Peyer's patch (tissue), 4 donors: ENCODE measurements around the gene TMOD1. TPM values are rescaled to one million over a fixed set of nuclear protein-coding genes. Genes with fewer than 3 reads are reported as not detected.

Experiments
- DNase-seq, 3 donors: peaks; one replicate each; pipeline ENCODE4 v3.0.0-alpha.2; 2017 to 2019
- H3K27ac ChIP-seq, 4 donors: fragments of 200-600 bp; sonication (generic); one replicate each; pipeline ENCODE4 v1.5.1; 2016 to 2019
- H3K27me3 ChIP-seq, 2 donors: fragments of 200-600 bp; sonication (generic); one replicate each; pipeline ENCODE4 v1.5.1; 2019
- H3K36me3 ChIP-seq, 3 donors: fragments of 200-600 bp; sonication (generic); one replicate each; pipeline ENCODE4 v1.5.1; 2016 to 2019
- H3K4me1 ChIP-seq, 4 donors: fragments of 200-600 bp; sonication (generic); one replicate each; pipeline ENCODE4 v1.5.1; 2016 to 2019
- H3K4me3 ChIP-seq, 4 donors: fragments of 200-600 bp; sonication (generic); 1 replicate in 3 of 4; 2 replicates in 1 of 4; pipeline ENCODE4 v1.5.1; 2016 to 2019; ENCODE audit warnings: mild to moderate bottlenecking in 1 of 4
- H3K9me3 ChIP-seq, 4 donors: fragments of 200-600 bp; sonication (generic); one replicate each; pipeline ENCODE4 v1.5.1; 2016 to 2019; ENCODE audit warnings: mild to moderate bottlenecking in 1 of 4
- POLR2A ChIP-seq, 2 donors: fragments of 450-650 bp; IDR thresholded peaks; one replicate each; pipeline ENCODE4 v1.5.1; 2017; ENCODE audit warnings: antibody characterized with exemption in 2 of 2, mild to moderate bottlenecking in 2 of 2, moderate library complexity in 2 of 2
- total RNA-seq, 4 donors: library from RNA; depleted of rRNA; stranded (reverse); fragments of >200 nt; gene quantifications; one replicate each; pipeline ENCODE4 v1.1.0, GENCODE V29; 2016
- TF ChIP-seq, protein P1 (sequence below), 6 experiments: fragments of 450-650 bp in 4 of 6; fragments of 200-600 bp in 2 of 6; sonication (generic) in 1 of 6; IDR thresholded peaks; one replicate each; pipeline ENCODE4 v1.5.1; 2017 to 2019; ENCODE audit warnings: antibody characterized with exemption in 6 of 6, mild to moderate bottlenecking in 3 of 6, moderate library complexity in 1 of 6

The TMOD1 gene
- total RNA-seq, 4 donors from 2014 or later: 2.6 to 15.7 (median 4.9) TPM

DNA sequence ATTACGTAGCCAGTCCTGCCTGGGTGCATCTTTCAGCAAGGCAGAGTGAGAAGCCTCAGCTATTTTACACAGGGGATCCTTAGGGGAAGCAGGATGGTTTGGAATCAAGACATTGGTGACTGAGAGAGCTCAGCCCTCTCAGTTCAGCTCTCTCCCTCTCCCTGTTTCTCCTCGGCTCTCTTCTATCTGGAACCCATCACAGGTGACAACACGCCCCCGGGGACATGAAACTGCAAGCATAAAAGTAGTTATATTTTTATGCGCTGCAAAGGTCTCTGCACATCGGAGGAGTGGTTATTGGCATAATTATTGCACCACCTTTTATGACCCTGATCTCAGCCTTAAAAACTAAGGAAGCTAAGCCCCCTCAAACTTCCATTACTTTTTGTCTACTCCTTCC is 14.2 kb downstream of the TMOD1 start:
- Histone ChIP-seq H3K9me3 (no peaks in the 10 kb centered on the region), H3K27me3 (no peaks in the 10 kb centered on the region), H3K36me3 (no peaks in the 10 kb centered on the region), H3K4me3 (no peak overlapping the region), H3K27ac (no peak overlapping the region), H3K4me1 (peaks cover 0 to 15% (median 0%) of the 10 kb centered on the region in 4 donors)
- no peak for DNase-seq
- no peak for TF ChIP-seq POLR2A (IDR thresholded peaks at IDR 0.05)
- TF ChIP-seq, protein P1, sequence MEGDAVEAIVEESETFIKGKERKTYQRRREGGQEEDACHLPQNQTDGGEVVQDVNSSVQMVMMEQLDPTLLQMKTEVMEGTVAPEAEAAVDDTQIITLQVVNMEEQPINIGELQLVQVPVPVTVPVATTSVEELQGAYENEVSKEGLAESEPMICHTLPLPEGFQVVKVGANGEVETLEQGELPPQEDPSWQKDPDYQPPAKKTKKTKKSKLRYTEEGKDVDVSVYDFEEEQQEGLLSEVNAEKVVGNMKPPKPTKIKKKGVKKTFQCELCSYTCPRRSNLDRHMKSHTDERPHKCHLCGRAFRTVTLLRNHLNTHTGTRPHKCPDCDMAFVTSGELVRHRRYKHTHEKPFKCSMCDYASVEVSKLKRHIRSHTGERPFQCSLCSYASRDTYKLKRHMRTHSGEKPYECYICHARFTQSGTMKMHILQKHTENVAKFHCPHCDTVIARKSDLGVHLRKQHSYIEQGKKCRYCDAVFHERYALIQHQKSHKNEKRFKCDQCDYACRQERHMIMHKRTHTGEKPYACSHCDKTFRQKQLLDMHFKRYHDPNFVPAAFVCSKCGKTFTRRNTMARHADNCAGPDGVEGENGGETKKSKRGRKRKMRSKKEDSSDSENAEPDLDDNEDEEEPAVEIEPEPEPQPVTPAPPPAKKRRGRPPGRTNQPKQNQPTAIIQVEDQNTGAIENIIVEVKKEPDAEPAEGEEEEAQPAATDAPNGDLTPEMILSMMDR (IDR thresholded peaks at IDR 0.05): no peak

DNA sequence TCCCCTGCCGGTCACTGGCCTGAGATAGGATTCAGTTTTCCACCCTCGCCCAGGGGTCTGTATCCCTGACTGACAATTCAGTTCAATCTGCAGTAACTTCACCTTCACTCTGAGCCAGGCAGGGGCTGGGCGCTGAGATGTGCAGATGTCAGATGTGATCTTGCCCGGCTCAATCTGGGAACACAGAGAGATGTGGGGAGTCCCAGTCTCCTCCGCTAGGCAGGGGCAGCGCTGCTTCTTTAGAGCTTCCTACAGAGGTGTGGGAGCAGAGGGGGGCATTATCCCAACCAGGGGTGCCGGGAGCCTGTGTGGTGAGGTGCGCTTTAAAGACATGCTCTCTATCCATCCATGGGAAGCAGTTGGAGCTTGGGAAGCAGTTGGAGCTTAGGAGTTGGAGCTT is 14.6 kb downstream of the TMOD1 start:
- no peak overlapping the region for H3K4me3 ChIP-seq
- H3K4me1 ChIP-seq: peaks cover 0 to 15% (median 0%) of the 10 kb centered on the region in 4 donors
- TF ChIP-seq POLR2A (IDR thresholded peaks at IDR 0.05): no peak
- TF ChIP-seq, protein P1 (IDR thresholded peaks at IDR 0.05): no peak
- H3K9me3 ChIP-seq: no peaks in the 10 kb centered on the region
- H3K27me3 ChIP-seq: no peaks in the 10 kb centered on the region
- H3K27ac ChIP-seq: no peak overlapping the region
- H3K36me3 ChIP-seq: no peaks in the 10 kb centered on the region
- DNase-seq: no peak

DNA sequence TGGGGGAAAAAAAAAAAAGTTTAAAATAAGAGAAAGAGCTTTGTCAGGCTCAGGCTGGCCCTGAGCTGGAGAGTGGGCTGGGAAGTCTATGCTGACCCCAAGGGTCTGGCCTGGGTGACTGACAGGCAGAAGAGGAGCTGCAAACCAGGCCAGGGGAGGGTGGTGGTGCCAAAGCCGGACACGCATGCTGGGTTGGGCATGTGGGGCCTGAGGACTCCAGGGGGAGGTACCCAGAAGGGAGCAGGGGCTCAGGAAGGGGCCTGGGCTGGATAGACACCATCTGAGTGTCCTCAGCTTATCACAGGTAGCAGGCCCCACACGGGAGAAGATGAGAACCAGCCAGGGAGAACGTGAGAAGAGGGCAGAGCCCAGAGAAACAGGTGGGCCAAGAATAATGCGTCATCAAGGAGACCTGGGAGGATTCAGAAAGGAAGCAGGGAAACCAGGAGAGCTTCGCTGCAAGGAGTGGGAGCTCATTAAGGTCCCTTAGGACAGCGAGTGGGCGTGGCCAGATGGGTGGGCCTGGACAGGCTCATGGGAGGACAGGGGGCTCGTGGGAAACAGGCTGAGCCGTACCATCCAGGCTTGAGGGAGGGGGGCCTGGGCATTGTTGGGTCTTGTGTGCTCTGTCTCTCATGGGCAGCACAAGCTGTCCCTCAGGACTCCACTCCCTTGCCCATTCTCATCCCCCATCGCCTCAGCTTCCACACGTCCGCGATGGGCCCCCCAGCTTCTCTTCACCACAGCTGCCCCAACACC is 16.0 kb downstream of the TMOD1 start:
- no peaks in the 10 kb centered on the region for H3K9me3 ChIP-seq
- no peaks in the 10 kb centered on the region for H3K27me3 ChIP-seq
- no peak overlapping the region for H3K4me3 ChIP-seq
- TF ChIP-seq POLR2A (IDR thresholded peaks at IDR 0.05): no peak
- TF ChIP-seq, protein P1 (IDR thresholded peaks at IDR 0.05): no peak
- no peaks in the 10 kb centered on the region for H3K36me3 ChIP-seq
- H3K4me1 ChIP-seq: peaks cover 0 to 11% (median 0%) of the 10 kb centered on the region in 4 donors
- DNase-seq: no peak
- H3K27ac ChIP-seq: peak overlapping the region in 2 of 4 donors; percentile 4 to 8

DNA sequence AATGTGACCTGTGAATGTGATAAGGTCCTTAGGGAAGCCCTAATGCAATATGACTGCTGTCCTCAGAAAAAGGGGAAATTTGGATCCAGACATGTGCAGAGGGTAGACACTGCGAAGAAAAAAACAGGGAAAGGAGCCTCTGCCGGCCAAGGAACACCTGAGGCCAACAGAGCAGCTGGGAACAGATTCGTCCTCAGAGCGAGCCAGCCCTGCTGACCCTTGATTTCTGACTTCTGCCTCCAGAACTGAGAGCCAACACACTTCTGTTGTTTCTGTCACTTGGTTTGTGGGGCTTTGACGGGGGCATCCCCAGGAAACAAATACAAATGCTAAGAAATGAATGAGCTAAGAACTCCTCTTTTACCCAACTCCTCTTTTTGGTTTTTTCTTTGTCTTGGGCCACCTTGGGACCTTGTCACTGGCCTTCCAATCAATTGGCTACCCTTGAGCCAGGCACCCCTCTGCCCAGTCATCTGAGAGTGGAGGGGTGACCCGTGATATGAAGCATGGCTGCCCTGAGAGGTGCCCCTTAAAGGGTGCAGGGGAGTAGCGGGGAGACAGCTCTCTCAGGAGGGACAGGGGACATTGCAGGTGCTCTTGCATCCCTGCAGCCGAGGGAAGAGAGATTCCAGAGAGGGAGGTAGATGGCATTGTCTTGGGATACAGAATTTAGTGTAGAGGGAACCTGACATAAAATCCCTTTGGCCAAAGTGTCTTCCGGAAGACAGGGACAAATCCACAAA is 16.9 kb downstream of the TMOD1 start:
- Histone ChIP-seq H3K4me1 (peaks cover 0 to 11% (median 0%) of the 10 kb centered on the region in 4 donors), H3K36me3 (no peaks in the 10 kb centered on the region), H3K27ac (peak overlapping the region in 3 of 4 donors; percentile 32 to 67 (median 56)), H3K27me3 (no peaks in the 10 kb centered on the region), H3K4me3 (no peak overlapping the region), H3K9me3 (no peaks in the 10 kb centered on the region)
- no peak for DNase-seq
- TF ChIP-seq POLR2A (IDR thresholded peaks at IDR 0.05): no peak
- TF ChIP-seq, protein P1 (IDR thresholded peaks at IDR 0.05): no peak

DNA sequence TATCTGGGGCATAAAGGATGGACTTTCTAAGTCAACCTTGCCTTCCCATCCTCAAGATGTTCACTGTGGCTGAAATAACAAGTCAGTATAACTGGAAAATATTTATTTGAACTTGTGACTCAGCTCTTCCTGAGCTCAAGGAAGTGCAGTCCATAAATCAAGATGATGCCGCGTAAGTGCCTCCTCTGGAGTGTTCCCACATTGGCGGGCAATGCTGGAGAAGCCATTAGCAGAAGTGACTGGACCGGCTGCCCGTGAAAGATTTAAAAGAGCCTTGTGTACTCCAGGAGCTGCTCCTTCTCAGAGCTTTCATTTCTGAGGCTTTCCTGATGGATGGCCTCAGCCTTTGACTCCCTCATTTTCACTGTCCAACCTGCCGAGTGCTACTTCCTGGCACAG is 17.4 kb downstream of the TMOD1 start:
- H3K27ac ChIP-seq: peak overlapping the region in 2 of 4 donors; percentile 56 to 67
- no peaks in the 10 kb centered on the region for H3K27me3 ChIP-seq
- peaks cover 0 to 11% (median 0%) of the 10 kb centered on the region in 4 donors for H3K4me1 ChIP-seq
- no peak for TF ChIP-seq POLR2A (IDR thresholded peaks at IDR 0.05)
- TF ChIP-seq, protein P1 (IDR thresholded peaks at IDR 0.05): no peak
- DNase-seq: peak in 1 of 3 donors; percentile 70
- no peaks in the 10 kb centered on the region for H3K9me3 ChIP-seq
- H3K4me3 ChIP-seq: no peak overlapping the region
- H3K36me3 ChIP-seq: no peaks in the 10 kb centered on the region
